ENCODE results near the gene RPL3. TPM values are rescaled to one million over a fixed set of nuclear protein-coding genes. Genes with fewer than 3 reads are reported as not detected.
"Not testable (repeated sequence)": the region's sequence is repeated elsewhere in the genome, so short reads cannot be mapped to it uniquely, and the experiment has no call there.

The RPL3 gene
- total RNA-seq, 1 donor from 2014 or later, result 1,479 TPM

GRCh38 chr22:39360674-39361413 lies 41.4 kb upstream of the RPL3 start:
- H3K9me3 ChIP-seq, result no peaks in the 10 kb centered on the region
- no peak overlapping the region for H3K27ac ChIP-seq
- no peaks in the 10 kb centered on the region for H3K4me1 ChIP-seq
- no peak overlapping the region for H3K4me3 ChIP-seq
- DNase-seq (ENCODE audit: low spot score in 2 of 2), result no peak
- intact Hi-C loops (cut with DNase I), result no loop called here
- H3K27me3 ChIP-seq, result no peaks in the 10 kb centered on the region
- TF ChIP-seq CTCF (IDR thresholded peaks at IDR 0.05), result no peak
- H3K36me3 ChIP-seq, result no peaks in the 10 kb centered on the region

- Histone ChIP-seq H3K27ac (no peak overlapping the region), H3K4me1 (no peaks in the 10 kb centered on the region), H3K4me3 (no peak overlapping the region), H3K36me3 (no peaks in the 10 kb centered on the region), H3K9me3 (no peaks in the 10 kb centered on the region), H3K27me3 (no peaks in the 10 kb centered on the region)
- intact Hi-C loops (cut with DNase I), result no loop called here
- no peak for TF ChIP-seq CTCF (IDR thresholded peaks at IDR 0.05)
- DNase-seq (ENCODE audit: low spot score in 2 of 2), result no peak
Observed at GRCh38 chr22:39360242-39360641, 40.8 kb upstream of the RPL3 start.

GRCh38 chr22:39359659-39360195 lies 40.3 kb upstream of the RPL3 start:
- Histone ChIP-seq H3K4me3 (no peak overlapping the region), H3K36me3 (no peaks in the 10 kb centered on the region), H3K9me3 (no peaks in the 10 kb centered on the region), H3K27me3 (no peaks in the 10 kb centered on the region), H3K27ac (no peak overlapping the region), H3K4me1 (no peaks in the 10 kb centered on the region)
- intact Hi-C loops (cut with DNase I), result no loop called here
- no peak for TF ChIP-seq CTCF (IDR thresholded peaks at IDR 0.05)
- no peak for DNase-seq (ENCODE audit: low spot score in 2 of 2)

GRCh38 chr22:39358197-39358596 lies 38.8 kb upstream of the RPL3 start:
- H3K27ac ChIP-seq; H3K4me1 ChIP-seq; H3K27me3 ChIP-seq; DNase-seq (ENCODE audit: low spot score in 2 of 2); intact Hi-C loops (cut with DNase I); H3K36me3 ChIP-seq; H3K9me3 ChIP-seq; H3K4me3 ChIP-seq: not testable (repeated sequence)

GRCh38 chr22:39357110-39358108 lies 38.0 kb upstream of the RPL3 start:
- intact Hi-C loops (cut with DNase I); H3K4me1 ChIP-seq; H3K36me3 ChIP-seq; H3K27ac ChIP-seq; H3K9me3 ChIP-seq; DNase-seq (ENCODE audit: low spot score in 2 of 2); H3K4me3 ChIP-seq; H3K27me3 ChIP-seq: not testable (repeated sequence)

- TF ChIP-seq CTCF (IDR thresholded peaks at IDR 0.05), result no peak
- Histone ChIP-seq H3K36me3 (no peaks in the 10 kb centered on the region), H3K4me3 (no peak overlapping the region), H3K4me1 (no peaks in the 10 kb centered on the region), H3K27me3 (no peaks in the 10 kb centered on the region), H3K27ac (no peak overlapping the region), H3K9me3 (no peaks in the 10 kb centered on the region)
- no peak for DNase-seq (ENCODE audit: low spot score in 2 of 2)
- intact Hi-C loops (cut with DNase I), result no loop called here
Observed at GRCh38 chr22:39356464-39356863, 37.0 kb upstream of the RPL3 start.

- intact Hi-C loops (cut with DNase I); H3K4me1 ChIP-seq; H3K9me3 ChIP-seq; H3K27ac ChIP-seq; H3K36me3 ChIP-seq; DNase-seq (ENCODE audit: low spot score in 2 of 2); H3K27me3 ChIP-seq; H3K4me3 ChIP-seq: not testable (repeated sequence)
Observed at GRCh38 chr22:39355805-39356204, 36.4 kb upstream of the RPL3 start.

All from ascending aorta (tissue), 2 donors.